GM19035 (cell line): ENCODE measurements around the gene KRT85.
"Not testable (repeated sequence)": the region's sequence is repeated elsewhere in the genome, so short reads cannot be mapped to it uniquely, and the experiment has no call there.

Experiments used
- ATAC-seq: cut with Tn5 transposase; IDR thresholded peaks from one replicate; pipeline ENCODE4 v1.9.1; 2021; ENCODE audit not compliant: unreplicated experiment

Gene KRT85

DNA sequence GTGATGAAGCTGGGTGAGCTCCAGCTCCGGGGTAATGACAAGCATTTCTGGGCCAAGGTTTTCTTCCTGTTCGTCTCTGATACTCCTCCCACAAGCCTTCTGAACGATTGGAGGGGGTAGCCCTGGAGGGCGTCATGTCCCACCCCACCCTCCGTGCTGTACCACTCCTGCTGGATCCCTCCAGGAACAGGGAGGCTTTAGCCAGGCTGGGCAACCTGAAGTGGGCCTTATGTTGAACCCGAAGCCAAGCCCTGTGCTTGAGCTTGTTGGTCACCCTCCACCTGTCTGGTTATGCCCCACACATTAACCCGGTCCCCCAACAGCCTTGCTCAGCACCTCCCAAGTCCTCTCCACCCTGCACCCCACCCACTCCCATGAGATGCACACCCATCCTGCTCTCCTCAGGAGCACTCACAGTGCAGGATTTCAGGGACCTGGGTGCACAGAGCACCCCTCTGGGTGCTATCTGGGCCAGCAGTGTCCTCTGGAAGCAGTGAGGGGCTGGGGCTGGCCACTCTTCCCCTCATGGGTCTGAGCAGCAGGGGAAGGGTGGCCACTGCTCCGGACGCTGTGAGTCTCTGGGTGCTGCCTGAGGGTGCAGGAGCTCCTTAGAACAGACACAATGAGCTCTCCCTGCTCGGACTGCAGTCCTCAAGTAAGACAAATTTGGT lies 39.3 kb downstream of the KRT85 start:
- ATAC-seq, result no peak

DNA sequence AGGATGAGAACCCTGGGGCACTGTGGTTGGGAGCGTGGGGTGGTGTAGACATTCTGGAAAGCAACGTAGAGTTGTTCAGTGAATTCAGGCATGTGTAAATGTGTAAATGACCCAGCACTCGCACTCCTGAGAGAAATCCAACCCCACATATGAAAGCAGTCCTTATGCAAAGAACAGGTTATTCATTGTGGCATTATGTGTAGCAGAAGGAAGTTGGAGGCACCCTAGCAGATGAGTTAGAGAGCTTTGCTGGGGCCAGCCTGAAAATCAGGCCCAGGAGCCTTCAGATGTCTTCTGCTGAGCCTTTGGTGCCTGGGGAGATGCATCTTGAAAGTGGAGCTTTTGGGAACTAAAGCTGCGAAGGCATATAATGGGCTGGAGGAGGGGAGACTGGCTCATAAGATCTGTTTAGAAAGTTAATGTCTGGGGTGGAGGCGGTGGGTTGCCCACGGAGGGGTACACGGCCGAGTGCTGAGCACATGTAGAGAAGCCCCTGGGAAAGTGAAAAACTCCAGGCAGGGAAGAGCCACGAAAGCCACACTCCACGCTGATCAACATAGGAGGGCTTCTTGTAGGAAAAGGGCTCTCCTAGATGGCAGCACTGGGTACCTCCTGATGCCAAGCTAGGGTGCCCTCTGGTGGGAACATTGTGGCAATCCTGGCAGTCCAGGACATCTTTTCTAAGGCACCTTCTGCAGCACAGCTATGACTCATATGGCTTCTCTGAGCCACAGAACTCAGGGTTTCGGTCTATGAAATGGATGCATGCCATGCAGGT lies 40.0 kb downstream of the KRT85 start:
- ATAC-seq, result peak; percentile 80

DNA sequence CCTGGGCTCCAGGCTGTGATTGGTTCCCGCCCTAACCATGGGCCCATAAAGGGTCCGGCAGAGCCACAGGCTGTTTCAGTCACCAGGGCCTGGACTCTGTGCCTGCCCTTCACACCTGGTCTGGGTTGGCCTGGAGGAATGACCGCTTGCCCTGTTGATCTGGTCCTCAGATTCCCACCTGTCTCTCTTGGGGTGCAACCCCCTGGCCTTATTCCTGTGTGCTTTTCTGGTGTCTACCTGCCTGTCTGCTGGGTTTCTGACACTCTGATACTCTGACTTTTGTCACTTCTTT lies 43.2 kb downstream of the KRT85 start:
- no peak for ATAC-seq

DNA sequence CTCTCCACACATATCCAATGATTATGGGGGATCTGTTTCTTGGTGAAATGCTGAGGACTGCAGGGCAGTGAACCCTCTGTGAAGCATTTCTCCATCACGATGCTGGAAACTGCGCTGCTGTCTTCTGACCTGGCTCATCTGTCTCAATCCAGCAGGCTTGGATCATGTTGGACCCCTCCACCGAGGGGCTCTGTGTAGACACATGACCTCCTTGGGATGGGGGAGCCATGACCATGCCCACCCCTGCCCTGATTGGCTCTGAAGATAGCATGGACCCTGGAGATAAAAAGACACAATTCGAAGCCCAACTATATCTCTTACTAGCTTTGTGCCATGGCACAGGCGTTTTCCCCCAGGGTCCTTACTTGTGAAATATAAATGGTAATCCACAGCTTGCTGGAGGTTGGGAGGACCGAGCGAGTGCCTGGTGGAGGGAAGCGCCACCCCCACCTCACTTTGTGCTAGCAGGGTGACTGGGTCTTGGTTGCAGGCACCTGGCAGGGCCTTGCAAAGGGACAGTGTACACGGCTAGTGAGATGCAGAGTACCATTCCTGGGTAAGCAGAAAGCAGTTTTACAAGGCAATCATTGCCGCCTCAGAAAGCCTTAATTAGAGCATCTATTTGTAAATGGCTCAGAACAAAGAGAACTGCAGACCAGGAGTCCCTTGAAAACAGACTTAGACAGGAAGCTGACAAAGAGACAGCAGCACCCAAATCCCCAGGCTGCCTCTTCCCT lies 43.7 kb downstream of the KRT85 start:
- no peak for ATAC-seq

DNA sequence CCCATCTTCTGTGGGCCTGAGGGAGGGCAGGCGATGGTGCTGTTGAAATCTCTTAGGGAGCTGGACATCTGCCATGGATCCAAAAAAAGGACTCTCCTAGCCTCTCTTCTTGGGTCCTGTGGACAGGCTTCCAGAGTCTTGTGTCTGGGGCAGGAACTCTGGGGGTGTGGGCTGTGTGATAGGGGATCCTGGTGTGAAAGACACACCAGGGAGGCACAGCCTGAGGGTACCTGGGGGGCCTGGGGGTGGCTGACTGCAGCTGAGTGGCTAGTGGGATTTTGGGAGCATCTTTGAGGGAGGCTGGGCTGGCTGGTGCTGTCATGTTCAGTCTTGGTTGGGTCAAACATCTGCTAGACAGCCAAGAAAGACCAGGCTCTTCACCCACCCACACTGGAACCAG lies 44.3 kb downstream of the KRT85 start:
- no peak for ATAC-seq

DNA sequence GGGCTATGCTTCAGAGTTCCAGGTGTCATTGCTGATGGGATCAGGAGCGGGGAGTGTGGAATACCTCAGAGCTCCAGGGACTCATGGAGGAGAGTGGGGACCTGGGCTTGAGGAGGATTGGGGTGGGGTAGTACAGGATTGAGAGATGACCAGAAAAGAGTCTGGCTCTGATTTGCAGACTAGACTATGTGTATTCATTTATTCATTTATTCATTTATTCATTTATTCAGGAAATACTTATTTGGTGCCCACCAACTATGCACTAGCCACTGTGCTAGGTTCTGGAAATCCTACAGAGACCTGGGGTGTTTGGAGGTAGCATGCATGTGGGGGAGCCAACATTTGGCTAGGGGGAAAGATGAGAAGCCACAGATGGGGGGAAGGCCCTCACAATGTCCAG lies 45.2 kb downstream of the KRT85 start:
- ATAC-seq, result no peak

DNA sequence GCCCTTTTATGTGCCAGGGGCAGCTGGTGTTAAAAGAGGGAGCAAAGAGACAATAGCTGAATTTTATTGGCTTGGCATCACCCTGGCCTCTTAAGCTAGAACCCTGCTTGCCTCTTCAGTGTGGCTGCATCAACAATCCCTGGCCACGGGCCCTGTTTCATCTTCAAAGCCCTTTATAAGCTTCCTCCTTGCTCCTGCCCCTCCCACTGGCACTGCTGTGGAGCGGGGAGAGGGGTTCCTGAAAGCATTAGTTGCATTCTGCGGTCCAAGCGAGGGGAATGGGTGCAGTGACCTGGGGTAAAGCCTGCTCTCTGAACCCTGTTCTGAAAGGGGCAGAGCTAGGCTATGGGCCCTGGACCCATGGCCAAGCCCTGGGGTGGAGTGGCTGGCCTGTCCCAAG lies 45.9 kb downstream of the KRT85 start:
- ATAC-seq, result no peak

DNA sequence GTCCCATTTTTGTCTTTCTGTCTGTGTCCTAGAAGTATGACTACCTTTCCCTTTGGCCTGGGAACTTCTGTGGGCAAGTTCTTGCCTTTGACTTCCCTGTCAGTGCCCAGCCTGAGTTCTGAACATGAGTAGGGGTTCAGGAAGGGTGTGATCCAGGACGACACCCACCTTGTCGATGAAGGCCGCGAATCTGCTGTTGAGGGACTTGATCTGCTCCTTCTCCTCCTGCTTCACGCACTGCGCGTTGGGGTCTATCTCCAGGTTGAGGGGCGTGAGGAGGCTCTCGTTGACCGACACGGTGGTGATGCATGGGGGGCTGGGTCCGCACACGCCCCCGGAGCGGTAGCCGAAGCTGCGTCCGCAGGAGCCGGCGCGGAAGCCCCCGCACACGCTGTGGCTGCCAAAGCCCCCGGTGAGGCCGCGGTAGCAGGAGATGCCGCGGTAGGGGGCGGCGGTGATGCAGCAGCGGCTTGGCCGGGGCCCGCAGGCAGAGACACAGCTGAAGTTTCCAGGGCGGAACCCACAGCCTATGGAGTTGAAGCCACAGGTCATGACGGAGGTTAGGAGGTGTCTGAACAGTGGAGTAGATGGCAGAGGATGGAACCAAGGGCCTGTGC lies 46.4 kb downstream of the KRT85 start, which contains the start of gene KRT83:
KRT83 (minus strand) TSS at position 615 of the 617 bp plus-strand sequence; CDS start at position 552, 63 bp downstream.
- ATAC-seq, result no peak

DNA sequence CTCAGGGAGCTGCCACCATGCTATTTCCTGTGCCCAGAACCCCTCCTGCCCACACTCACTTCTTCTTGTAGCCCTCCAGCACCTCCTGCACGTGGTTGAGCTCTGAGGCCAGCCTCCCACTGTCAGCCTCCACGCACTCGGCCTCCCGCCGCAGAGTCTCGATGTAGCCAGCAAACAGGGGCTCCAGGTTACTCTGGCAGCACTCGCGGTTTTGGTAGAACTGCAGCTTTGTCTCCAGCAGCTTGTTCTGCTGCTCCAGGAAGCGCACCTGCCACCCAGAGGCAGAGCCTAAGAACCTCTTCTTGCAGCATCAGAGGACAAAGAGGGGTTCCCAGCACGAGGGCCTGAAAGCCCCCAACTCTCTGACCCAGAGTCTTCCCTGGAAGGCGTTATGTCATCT lies 48.2 kb downstream of the KRT85 start:
- ATAC-seq, result no peak

DNA sequence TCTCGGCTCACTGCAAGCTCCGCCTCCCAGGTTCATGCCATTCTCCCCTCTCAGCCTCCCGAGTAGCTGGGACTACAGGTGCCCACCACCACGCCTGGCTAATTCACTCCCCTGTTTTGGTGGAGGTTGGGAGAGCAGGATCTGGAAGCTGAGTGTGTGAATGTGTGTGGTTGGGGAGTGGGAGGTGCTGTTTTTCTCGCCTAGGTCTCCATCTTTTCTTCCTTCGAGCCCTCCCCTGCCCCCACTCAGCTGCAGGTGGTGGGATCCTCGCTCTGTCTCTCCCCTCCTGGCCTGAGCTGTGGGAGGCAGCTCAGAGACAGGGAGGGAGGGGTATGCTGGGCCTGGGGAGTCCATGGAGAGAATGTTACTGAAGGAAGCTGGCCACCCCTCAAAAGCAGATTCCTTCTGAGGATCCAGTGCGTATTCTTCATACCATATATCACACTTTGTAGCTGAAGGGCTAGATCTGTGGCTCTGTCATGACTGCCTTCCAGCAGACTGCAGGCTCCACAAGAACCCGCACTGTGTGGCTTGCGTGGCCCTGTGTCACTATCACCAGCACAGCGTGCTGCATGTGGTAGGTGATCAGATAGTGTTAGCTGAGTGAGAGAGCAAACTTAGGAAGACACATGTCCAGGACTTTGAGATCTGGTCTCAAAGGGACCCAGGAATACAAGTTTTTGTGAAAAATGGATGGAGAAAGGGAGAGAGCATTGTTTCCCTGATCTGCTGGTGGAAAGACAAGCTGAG lies 48.9 kb downstream of the KRT85 start:
- ATAC-seq, result no peak

DNA sequence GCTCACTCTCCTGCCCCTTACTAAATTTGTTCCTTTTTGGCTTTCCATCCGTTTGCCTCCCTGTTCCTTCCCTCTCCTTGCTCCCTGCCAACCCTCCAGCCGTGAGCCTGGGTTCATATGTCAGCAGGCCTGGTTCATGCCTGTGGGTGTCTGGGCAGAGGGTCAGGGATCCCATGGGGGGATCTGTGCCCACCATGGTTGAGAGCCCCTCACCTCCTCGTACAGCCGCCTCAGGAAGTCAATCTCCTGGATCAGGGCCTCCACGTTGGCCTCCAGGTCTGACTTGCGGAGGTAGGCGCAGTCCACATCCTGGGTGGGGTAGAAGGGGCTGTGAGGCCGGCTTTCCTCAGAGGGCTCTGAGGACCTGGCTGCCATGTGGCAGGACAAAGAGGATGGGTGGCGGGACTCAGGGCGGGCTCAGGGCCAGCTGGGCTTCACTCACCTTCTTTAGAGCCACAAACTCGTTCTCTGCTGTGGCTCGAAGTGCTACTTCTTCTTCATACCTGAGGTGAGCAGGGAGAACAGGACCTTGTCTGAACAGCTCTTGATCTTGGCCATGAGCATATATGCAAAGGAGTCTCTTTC lies 49.7 kb downstream of the KRT85 start:
- no peak for ATAC-seq

DNA sequence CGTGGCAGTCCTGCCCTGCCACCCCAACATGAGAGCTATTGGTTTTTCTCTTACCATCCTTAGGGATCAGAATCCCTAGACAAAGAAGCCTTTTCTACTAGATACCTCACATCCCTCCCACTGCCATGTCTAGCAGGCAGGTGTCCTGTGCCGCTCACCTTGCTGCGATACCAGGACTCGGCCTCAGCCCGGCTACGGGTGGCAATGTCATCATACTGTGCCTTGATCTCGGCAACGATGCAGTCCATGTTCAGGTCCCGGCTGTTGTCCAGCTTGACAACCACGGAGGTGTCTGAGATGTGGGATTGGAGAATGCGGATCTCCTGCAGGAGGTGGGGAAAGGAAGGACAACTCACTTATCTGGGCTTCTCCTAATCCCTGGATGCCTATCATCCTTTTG lies 50.6 kb downstream of the KRT85 start:
- ATAC-seq, result no peak

DNA sequence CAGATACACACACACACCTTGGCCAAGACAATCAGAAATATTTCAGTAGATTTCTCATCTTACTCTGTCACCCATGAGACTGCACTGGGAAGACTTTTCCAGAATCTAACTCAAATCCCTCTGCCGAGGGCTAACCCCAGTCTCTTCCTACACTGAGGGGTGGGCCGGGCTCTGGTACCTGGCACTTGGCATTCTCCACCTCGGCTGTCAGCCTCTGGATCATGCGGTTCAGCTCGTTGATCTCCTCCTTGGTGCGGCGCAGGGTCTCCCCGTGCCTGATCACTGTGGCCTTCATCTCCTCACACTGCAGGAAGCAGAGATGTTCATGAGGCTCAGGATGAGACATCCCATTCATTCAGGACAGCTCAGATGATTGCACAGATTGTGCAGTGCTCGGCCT lies 51.0 kb downstream of the KRT85 start:
- no peak for ATAC-seq

DNA sequence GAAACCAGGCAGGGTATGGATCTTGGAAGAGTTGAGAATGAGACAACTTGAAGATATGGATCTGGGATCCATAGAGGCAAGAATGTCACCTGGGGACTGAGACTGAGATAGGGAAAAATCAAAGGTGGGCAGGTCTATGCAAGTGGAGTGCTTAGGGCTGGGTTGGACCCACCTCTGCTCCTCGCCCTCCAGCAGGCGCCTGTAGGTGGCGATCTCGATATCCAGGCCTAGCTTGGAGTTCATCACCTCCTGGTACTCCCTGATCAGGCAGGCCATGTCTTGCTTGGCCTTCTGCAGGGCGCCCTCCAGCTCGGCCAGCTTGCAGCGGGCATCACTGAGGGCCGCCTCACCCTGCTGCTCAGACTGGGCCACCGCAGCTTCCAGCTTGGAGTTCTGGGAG lies 51.6 kb downstream of the KRT85 start:
- not testable (repeated sequence) for ATAC-seq

DNA sequence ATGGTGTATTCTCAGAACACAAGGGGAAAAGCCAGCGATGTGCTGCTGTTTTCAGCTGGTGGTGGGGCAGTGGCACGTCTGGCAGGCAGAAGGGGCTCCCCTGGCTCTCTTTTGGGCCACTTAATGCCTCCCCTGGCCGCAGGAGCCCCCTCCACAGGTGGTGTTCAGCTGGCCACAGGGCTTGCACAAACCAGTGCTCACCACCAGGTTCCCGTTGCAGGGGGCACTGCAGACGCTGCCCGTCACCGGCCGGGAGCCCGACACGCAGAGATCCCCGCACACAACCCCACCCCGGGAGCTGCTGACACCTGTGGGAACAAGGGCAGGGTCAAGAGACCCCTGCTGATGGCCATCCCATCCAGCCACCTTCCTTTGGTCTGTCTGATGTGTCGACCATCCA lies 52.8 kb downstream of the KRT85 start:
- no peak for ATAC-seq

DNA sequence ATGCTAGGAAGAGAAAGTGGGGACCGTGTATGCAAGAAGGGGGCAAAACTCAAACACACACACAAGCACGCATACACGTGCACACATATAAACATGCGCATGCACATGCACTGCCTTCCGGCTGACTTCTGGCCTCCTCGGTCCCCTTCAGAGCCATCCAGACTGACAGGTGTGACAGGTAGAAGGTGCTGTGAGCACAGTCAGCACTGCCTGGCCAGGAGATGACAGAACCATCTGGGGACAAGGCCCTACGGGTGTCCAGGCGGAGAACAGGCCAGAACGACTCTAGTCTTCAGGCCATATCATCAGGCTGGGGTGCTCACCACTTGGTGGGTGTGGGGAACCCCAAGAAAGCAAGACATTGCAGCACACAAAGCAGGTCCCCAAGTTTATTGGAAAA lies 53.4 kb downstream of the KRT85 start:
- no peak for ATAC-seq

DNA sequence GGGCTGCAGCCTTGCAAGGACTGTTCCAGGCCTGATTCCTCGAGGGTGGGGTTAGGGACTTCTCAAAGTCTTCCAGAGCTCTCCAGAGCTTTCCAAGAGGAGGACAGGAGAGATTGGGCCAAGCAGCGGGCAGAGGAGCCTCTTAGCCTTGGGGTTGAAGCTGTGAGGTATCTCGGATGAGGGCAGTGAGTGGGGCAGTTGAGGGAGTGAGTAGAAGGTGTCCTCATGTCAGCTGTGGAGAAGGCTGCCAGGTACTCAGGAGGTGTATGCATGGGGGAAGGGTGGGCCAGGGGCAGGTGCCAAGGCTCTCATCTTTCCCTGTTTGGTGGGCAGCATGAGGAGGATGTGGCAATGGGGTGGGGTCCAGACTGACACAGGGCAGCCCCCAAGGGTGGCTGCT lies 53.8 kb downstream of the KRT85 start:
- no peak for ATAC-seq

DNA sequence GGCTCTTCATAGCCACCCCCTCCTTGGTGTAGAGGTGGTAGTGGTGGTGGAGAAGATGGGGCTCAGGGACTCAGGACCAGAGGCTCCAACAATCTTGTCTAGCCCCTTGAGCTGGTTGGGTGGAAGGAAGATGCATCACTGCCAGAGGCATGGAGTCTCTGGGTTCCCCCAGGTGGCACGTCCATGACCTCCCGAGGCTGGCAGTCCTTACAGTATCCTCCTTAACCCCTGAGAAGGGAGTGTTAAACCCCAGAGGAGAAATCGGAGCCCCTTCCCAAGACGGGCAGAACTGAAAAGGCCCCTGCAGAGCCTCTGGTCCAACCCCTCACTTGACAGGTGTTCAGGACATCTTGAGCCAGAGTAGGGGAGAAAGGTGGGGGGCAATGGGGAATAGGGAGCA lies 55.2 kb downstream of the KRT85 start:
- no peak for ATAC-seq

DNA sequence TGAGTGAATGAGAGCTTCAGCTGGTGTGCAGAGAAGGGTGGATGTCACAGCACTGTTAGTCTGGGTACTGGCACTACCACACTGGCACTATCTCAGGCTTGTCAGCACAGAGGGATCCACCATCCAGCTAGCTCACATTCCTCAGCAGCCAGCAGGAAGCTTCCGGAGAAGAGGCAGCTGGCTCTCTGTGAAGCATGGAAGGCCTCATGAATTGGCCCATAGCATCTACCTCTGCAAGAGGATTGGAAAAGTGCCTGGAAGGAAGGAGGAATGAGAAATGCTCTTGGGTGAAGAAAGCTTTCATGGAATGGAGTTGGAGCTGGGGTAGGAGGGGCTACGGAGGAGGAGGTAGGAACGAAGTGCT lies 56.0 kb downstream of the KRT85 start:
- no peak for ATAC-seq

DNA sequence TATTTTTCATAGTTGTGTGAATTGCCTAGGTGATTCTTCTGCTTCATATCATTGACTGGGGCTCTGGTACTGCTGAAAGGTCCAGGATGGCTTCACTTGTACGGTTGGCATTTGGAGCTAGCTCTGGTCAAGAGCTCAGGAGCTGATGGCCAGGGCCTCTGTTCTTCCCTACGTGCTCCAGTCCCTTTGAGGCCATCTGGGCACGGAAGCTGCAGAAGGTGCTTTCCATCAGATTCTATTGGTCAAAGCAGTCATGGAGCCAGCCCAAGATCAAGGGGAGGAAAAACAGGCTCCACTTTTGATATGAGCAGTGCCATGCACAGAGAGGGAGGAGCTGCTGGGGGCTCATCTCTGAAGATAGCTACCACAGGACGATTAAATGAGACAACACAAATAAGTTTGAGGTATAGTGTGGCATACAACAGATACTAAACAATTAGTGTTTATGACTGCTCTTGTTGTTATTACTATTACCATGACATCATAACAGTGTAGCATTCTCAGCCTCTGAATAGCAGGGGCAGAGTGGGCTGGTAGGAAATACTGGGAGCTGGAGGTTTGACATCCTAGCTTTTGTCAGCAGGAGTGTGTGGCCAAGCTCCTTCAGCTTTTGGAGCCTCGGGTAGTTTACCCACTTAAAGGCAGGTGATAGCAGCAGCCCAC lies 56.5 kb downstream of the KRT85 start:
- ATAC-seq, result no peak
